Head of caudate nucleus (tissue), 42 donors: ENCODE data around the gene TMEM238L.

Source experiments
- DNase-seq, 42 donors: peaks; one replicate each; pipeline versions ENCODE4 v3.0.0 to v3.0.0-alpha.2; 2020 to 2021; ENCODE audit warnings: mixed read lengths in 7 of 42
- intact Hi-C: fragments of 100-400 bp; cut with DNase I; formaldehyde crosslinking; loops from one replicate; pipeline ENCODE4 v1.15.0; 2022

The TMEM238L gene

GRCh38 chr17:10755592-10756127, 48.2 kb downstream of the TMEM238L start:
- intact Hi-C loops: no loop called here
- no peak for DNase-seq

GRCh38 chr17:10754861-10755591, 48.9 kb downstream of the TMEM238L start:
- intact Hi-C loops: no loop called here
- no peak for DNase-seq

DNA sequence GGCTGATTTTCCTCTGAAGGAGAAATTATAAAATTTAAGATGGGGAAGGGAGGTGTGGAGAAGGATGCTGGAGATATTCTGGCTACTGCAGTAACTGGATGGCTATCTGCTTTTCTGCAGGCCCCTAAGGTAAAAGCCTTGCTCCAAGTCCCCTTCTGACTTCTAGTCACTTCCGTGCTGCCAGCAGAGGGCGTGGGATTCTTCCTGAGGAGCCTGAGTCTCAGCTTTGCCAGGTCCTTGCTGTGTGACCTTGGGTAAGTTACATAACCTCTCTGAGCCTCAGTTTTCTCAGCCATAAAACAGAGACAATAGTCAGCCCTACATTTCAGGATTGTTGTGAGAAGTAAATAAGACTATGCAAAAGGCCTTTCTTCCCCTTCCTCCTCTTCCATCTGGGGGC, 49.8 kb downstream of the TMEM238L start:
- intact Hi-C loops: no loop called here
- peak in 18 of 42 donors; percentile 14 to 57 (median 26) for DNase-seq

GRCh38 chr17:10752696-10753095, 51.2 kb downstream of the TMEM238L start:
- no peak for DNase-seq
- intact Hi-C loops: no loop called here

DNA sequence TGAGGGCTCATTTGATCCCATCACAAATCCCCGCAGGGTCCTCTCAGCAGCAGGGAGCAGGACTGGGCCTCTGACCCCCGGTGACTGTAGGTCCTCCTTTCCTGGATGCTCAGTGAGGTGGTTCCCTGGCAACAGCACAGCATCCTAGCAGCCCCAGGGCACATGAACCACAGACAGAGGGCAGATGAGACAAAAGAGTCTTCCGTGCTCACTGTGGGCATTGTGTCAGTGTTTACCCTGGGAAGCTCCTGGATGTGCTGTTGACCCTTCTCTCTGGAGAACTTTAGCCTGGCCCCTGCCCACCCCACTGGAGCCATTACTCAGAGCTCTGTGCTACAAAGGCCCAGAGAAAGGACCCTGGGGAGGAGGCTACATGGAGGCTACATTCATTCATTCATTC, 52.3 kb downstream of the TMEM238L start:
- intact Hi-C loops: no loop called here

DNA sequence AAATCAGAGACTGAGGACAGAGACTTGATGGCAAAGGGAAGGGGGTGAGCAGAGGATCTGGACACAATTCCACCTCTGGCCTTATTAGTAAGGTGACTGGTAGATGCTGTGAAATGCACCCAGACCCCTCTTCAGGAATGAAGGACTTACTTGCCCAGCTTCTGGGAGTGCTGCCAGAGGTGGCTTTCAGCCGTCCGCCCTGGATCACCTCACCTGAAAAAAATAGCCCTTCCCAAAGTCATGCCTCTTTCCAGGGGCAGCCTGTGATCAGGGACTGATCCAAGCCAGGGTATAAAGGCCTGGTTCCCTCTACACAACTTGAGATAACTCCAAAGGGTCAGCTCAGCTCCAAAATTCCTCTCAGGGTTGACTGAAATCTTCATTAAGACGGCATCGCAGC, 53.7 kb downstream of the TMEM238L start:
- no peak for DNase-seq
- intact Hi-C loops: no loop called here

More for the DNA sequence above, 52.3 kb downstream of the TMEM238L start:
- no peak for DNase-seq

DNA sequence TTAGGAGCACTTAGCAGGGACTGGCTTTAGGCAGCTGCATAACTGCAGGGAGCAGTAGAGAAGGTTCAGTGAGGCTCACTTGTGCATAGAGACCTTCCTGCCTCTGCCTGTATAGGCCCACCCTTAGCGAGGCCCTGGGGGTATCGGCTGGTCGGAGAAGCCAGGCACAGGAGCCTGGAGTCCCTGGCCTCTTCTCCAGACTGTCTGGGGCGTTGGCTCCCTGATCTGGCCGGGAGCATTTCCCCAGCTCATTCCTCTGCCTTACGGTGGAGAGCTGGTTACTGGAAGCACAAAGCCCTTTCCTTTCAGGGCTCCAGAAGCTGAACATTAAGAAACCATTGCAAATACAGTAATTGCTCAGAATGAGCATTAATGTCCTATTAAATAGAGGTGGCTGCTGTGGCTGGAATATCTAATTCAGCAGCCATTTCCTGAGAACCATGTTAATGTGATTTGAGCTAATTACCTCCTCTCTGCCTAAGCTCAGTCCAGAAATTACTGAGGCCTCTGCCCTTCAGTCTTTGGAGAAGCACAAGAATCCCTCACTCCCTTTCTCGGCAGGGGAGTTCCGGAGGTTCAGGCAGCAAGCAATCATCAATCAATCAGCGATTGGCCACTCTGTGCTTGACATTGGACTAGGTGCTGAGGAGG, 55.2 kb downstream of the TMEM238L start:
- DNase-seq: no peak
- intact Hi-C loops: no loop called here

- intact Hi-C loops: no loop called here
- DNase-seq: no peak
These were observed 58.7 kb downstream of the TMEM238L start for GRCh38 chr17:10745231-10745630.
